Common myeloid progenitor, CD34-positive (primary cell): Measurements from ENCODE around the gene C17orf107.

Experiments used
- CTCF ChIA-PET: fragments of 350-600 bp; sonication (Branson Sonifier 250); formaldehyde crosslinking; loops from one replicate; lab custom pipeline; 2021; ENCODE audit warnings: antibody characterized with exemption; lab: Charles Lee
- POLR2A ChIA-PET: fragments of 350-600 bp; sonication (Branson Sonifier 250); formaldehyde crosslinking; loops from one replicate; lab custom pipeline; 2021; ENCODE audit warnings: antibody characterized with exemption; lab: Charles Lee
- DNase-seq, 3 donors: peaks; one replicate each; pipeline versions ENCODE4 v3.0.0 to v3.0.0-alpha.2; 2013
- H3K27ac ChIP-seq, 2 experiments: 1 replicate in 1 of 2; 2 replicates in 1 of 2; pipeline ENCODE4 v1.7.0; 2013; ENCODE audit warnings: inconsistent platforms in 2 of 2, low read length in 2 of 2, mild to moderate bottlenecking in 2 of 2, low read depth in 1 of 2, moderate library complexity in 1 of 2; ENCODE audit not compliant: severe bottlenecking in 2 of 2, insufficient read depth in 1 of 2, poor library complexity in 1 of 2
- H3K27me3 ChIP-seq, 5 experiments: replicated peaks in 2 of 5; 1 replicate in 3 of 5; 2 replicates in 2 of 5; pipeline versions ENCODE4 v1.6.1 to v1.7.0; 2013; ENCODE audit warnings: low read length in 4 of 5, mild to moderate bottlenecking in 2 of 5, moderate library complexity in 2 of 5, inconsistent platforms in 1 of 5; ENCODE audit not compliant: insufficient read depth in 5 of 5, control insufficient read depth in 4 of 5
- H3K36me3 ChIP-seq, 4 experiments: 1 replicate in 2 of 4; 2 replicates in 2 of 4; pipeline versions ENCODE4 v1.6.1 to v1.7.0; 2013; ENCODE audit warnings: low read length in 3 of 4, control low read depth in 1 of 4, mild to moderate bottlenecking in 1 of 4; ENCODE audit not compliant: control insufficient read depth in 4 of 4, insufficient read depth in 4 of 4
- H3K4me1 ChIP-seq, 4 experiments: 1 replicate in 3 of 4; 2 replicates in 1 of 4; pipeline versions ENCODE4 v1.6.1 to v1.7.1; 2013; ENCODE audit warnings: low read length in 3 of 4, mild to moderate bottlenecking in 3 of 4, control low read depth in 1 of 4, inconsistent platforms in 1 of 4, moderate library complexity in 1 of 4; ENCODE audit not compliant: control insufficient read depth in 4 of 4, insufficient read depth in 4 of 4; ENCODE audit errors: control extremely low read depth in 1 of 4
- H3K4me3 ChIP-seq, 7 experiments: 1 replicate in 4 of 7; 2 replicates in 3 of 7; pipeline versions ENCODE4 v1.5.1 to v1.7.0; 2013; ENCODE audit warnings: mild to moderate bottlenecking in 7 of 7, low read length in 6 of 7, moderate library complexity in 6 of 7, inconsistent platforms in 2 of 7, low read depth in 2 of 7, control low read depth in 1 of 7; ENCODE audit not compliant: insufficient read depth in 4 of 7, control insufficient read depth in 1 of 7; ENCODE audit errors: extremely low read depth in 1 of 7
- H3K9me3 ChIP-seq, 5 experiments: 1 replicate in 4 of 5; 2 replicates in 1 of 5; pipeline versions ENCODE4 v1.6.1 to v1.7.1; 2013; ENCODE audit warnings: low read length in 4 of 5, mild to moderate bottlenecking in 2 of 5, inconsistent platforms in 1 of 5, low read depth in 1 of 5, moderate library complexity in 1 of 5; ENCODE audit not compliant: control insufficient read depth in 4 of 5, insufficient read depth in 2 of 5; ENCODE audit errors: control extremely low read depth in 1 of 5
- WGBS: methylation state at CpG from one replicate; pipeline ENCODE4 v1.1.5; 2013; ENCODE audit not compliant: insufficient coverage; 5-methylcytosine and 5-hydroxymethylcytosine counted together

C17orf107 gene

DNA sequence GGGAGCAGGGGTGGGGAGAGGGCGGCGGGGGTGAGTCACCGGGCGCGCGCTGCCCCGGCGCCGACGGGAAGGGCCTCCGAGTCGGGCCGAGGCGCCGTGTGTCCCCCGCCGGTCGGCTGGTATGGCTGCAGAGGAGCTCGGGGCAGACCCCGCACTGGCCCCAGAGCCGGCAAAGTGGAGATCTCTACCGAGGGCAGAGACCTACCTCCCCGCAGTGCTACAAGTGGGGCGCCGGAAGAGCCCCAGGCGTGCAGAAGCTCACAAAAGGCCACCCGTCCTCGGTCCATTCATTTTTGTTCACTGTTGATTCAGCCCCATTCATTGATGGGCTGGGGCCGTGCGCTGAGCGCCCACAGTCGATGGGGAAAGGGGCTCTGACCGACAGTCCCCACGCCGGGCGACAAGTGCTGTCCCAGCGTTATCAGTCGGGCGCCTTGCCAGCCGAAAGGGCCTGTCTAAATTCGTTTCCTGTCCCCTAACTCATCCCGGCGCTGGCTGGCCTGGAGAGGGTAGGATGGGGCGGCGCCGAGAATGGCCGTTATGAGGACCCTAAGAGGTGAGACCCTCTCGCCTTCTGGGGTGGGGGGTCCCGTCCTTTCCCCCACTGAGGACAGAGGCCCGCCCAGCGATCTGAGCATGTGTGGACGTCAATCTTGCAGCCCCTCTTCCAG lies 50.9 kb downstream of the C17orf107 start:
- 2% methylated on average over 30 of the region's 52 CpGs for WGBS
- CTCF ChIA-PET = interaction anchor here (1.0 to 8.0 kb wide), 3 partner anchors 9 to 41 kb away, joined by 3 to 35 read pairs (median 3); no protein-coding TSS in a partner anchor
- peak in 1 of 3 donors; percentile 76 for DNase-seq

DNA sequence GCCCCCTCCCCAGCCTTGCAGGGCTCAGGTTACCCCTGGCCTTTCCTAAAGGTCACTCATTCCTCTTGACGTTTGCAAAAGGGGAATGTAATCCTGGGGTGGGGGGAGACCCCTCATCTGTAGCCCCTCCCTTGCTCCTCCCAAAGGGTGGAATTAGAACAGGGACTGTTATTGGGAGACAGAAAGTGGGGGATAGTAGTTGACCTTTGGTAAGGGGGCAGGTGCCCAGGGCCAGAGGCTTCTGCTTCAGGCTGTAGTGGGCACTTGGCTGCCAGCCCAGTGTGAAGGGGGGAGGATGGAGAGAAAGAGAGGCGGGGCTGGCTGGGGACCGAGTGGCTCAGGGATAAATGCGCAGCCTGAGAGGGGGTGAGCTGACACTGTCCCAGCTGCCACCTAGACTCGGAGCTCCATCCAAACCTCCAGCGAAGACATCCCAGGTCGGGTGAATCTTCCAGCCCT lies 51.4 kb downstream of the C17orf107 start, which contains the start of gene ENO3:
ENO3 (plus strand) TSS at position 374 of the 459 bp plus-strand sequence. CDS start 711 bp downstream, outside the sequence.
- ChIA-PET POLR2A (interaction anchor here (3.0 kb wide), 1 partner anchor 11 kb away, joined by 17 read pairs; the partner anchor contains the start of genes RNF167 and SLC25A11), CTCF (interaction anchor here (1.0 to 8.5 kb wide), 5 partner anchors 8 to 41 kb away, joined by 3 to 69 read pairs (median 3); partner anchors contain the start of gene SPAG7)
- no peak for DNase-seq
- H3K36me3 ChIP-seq = peaks cover 0 to 13% (median 4%) of the 10 kb centered on the region in 4 experiments
- 80% methylated on average over 1 of the region's 7 CpGs for WGBS
- H3K27me3 ChIP-seq = no peaks in the 10 kb centered on the region
- H3K4me3 ChIP-seq = peak within 1 kb of the TSS; percentile 35 to 98 (median 63)
- H3K4me1 ChIP-seq = peaks cover 12 to 41% (median 37%) of the 10 kb centered on the region in 4 experiments
- no peaks in the 10 kb centered on the region for H3K9me3 ChIP-seq
- peak within 1 kb of the TSS; percentile 74 to 82 for H3K27ac ChIP-seq

More for the DNA sequence above, 50.9 kb downstream of the C17orf107 start:
- POLR2A ChIA-PET = interaction anchor here (3.0 kb wide), 1 partner anchor 11 kb away, joined by 17 read pairs; the partner anchor contains the start of genes RNF167 and SLC25A11
- H3K4me3 ChIP-seq = peak overlapping the region; percentile 35 to 98 (median 63)
- H3K36me3 ChIP-seq = peaks cover 0 to 19% (median 10%) of the 10 kb centered on the region in 4 experiments
- no peaks in the 10 kb centered on the region for H3K9me3 ChIP-seq
- H3K27ac ChIP-seq = peak overlapping the region; percentile 74 to 82
- H3K27me3 ChIP-seq = no peaks in the 10 kb centered on the region
- peaks cover 17 to 46% (median 42%) of the 10 kb centered on the region in 4 experiments for H3K4me1 ChIP-seq

DNA sequence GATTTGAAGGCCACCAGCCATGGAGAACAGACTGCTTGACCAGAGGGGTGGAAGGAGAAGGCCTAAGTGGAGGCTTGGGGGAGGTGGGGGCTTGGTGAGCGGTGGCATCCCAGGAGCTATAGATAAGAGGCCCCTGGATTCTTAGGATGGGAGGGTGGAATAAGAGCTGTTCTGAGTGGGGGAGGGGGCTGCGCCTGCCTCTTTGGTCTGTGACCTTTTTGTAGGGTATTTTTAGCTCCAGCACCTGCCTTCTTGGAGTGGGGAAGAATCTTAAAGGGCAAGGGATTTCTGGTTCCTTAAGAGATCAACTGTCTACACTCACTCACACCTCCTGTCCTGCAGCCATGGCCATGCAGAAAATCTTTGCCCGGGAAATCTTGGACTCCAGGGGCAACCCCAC lies 52.1 kb downstream of the C17orf107 start:
- WGBS = 100% methylated on average over 1 of the region's 3 CpGs
- no peaks in the 10 kb centered on the region for H3K27me3 ChIP-seq
- peaks cover 6 to 34% (median 30%) of the 10 kb centered on the region in 4 experiments for H3K4me1 ChIP-seq
- ChIA-PET POLR2A (no interaction called here), CTCF (interaction anchor here (1.0 to 8.5 kb wide), 4 partner anchors 15 to 42 kb away, joined by 3 to 69 read pairs (median 19); partner anchors contain the start of gene SPAG7)
- no peaks in the 10 kb centered on the region for H3K9me3 ChIP-seq
- no peak overlapping the region for H3K27ac ChIP-seq
- peaks cover 0 to 6% (median 0%) of the 10 kb centered on the region in 4 experiments for H3K36me3 ChIP-seq
- no peak for DNase-seq
- no peak overlapping the region for H3K4me3 ChIP-seq
